GM12892 (cell line): ENCODE measurements around the gene DNM3.

Source experiments
- DNase-seq: peaks from one replicate; pipeline ENCODE4 v3.0.0; 2011; ENCODE audit not compliant: insufficient read length
- FAIRE-seq: peaks from 2 replicates; lab custom pipeline; 2011; peaks lifted over from hg19 to GRCh38; lab: Jason Lieb, UNC
- POLR2A ChIP-seq: IDR thresholded peaks from 2 replicates; pipeline ENCODE4 v1.6.1; 2011; ENCODE audit warnings: low read depth, low read length, control low read depth
- POLR2AphosphoS5 ChIP-seq: IDR thresholded peaks from 2 replicates; pipeline ENCODE4 v1.6.1; 2011; ENCODE audit warnings: low read depth, low read length, control low read depth
- TAF1 ChIP-seq: IDR thresholded peaks from 2 replicates; pipeline ENCODE4 v1.6.1; 2011; ENCODE audit warnings: low read depth, mild to moderate bottlenecking, control low read depth, low read length, borderline replicate concordance

DNM3 gene

GRCh38 chr1:172145231-172145651 lies 303.9 kb downstream of the DNM3 start:
- no peak for TF ChIP-seq TAF1
- no peak for TF ChIP-seq POLR2A
- TF ChIP-seq POLR2AphosphoS5: no peak
- FAIRE-seq: no peak
- DNase-seq: no peak

- DNase-seq: no peak
- TF ChIP-seq TAF1 (no peak), POLR2AphosphoS5 (no peak), POLR2A (no peak)
- no peak for FAIRE-seq
Measured at GRCh38 chr1:172145656-172146055, 304.4 kb downstream of the DNM3 start.

- FAIRE-seq (no peak), DNase-seq (no peak)
- no peak for TF ChIP-seq POLR2A
- TF ChIP-seq TAF1: no peak
- no peak for TF ChIP-seq POLR2AphosphoS5
Measured at GRCh38 chr1:172146141-172146850, 305.0 kb downstream of the DNM3 start.

GRCh38 chr1:172147541-172147940 lies 306.2 kb downstream of the DNM3 start:
- no peak for DNase-seq
- FAIRE-seq: no peak
- TF ChIP-seq POLR2AphosphoS5 (no peak), POLR2A (no peak), TAF1 (no peak)

GRCh38 chr1:172148213-172148612 lies 306.9 kb downstream of the DNM3 start:
- DNase-seq: no peak
- no peak for TF ChIP-seq TAF1
- no peak for FAIRE-seq

GRCh38 chr1:172148707-172149106 lies 307.4 kb downstream of the DNM3 start:
- TF ChIP-seq POLR2A: no peak
- no peak for TF ChIP-seq TAF1
- no peak for TF ChIP-seq POLR2AphosphoS5
- no peak for FAIRE-seq
- DNase-seq: no peak

GRCh38 chr1:172149346-172149745 lies 308.0 kb downstream of the DNM3 start:
- no peak for FAIRE-seq
- no peak for TF ChIP-seq POLR2A
- no peak for TF ChIP-seq POLR2AphosphoS5
- TF ChIP-seq TAF1: no peak
- no peak for DNase-seq

- FAIRE-seq (peak; percentile 44), DNase-seq (no peak)
- no peak for TF ChIP-seq TAF1
- no peak for TF ChIP-seq POLR2A
- TF ChIP-seq POLR2AphosphoS5: no peak
Measured at GRCh38 chr1:172154551-172154950, 313.3 kb downstream of the DNM3 start.

GRCh38 chr1:172155766-172156165 lies 314.5 kb downstream of the DNM3 start:
- FAIRE-seq: no peak

GRCh38 chr1:172162236-172162635 lies 320.9 kb downstream of the DNM3 start:
- FAIRE-seq (no peak), DNase-seq (no peak)
- TF ChIP-seq POLR2A (no peak), POLR2AphosphoS5 (no peak), TAF1 (no peak)

More at GRCh38 chr1:172155766-172156165, 314.5 kb downstream of the DNM3 start:
- TF ChIP-seq POLR2AphosphoS5: no peak
- no peak for TF ChIP-seq TAF1
- no peak for TF ChIP-seq POLR2A
- no peak for DNase-seq

GRCh38 chr1:172163498-172164215 lies 322.4 kb downstream of the DNM3 start:
- DNase-seq: no peak

GRCh38 chr1:172165403-172165802 lies 324.1 kb downstream of the DNM3 start:
- DNase-seq (no peak), FAIRE-seq (no peak)
- no peak for TF ChIP-seq POLR2A
- no peak for TF ChIP-seq TAF1
- TF ChIP-seq POLR2AphosphoS5: no peak

More at GRCh38 chr1:172163498-172164215, 322.4 kb downstream of the DNM3 start:
- no peak for FAIRE-seq
- TF ChIP-seq TAF1 (no peak), POLR2A (no peak), POLR2AphosphoS5 (no peak)
